WTC11 (cell line): ENCODE measurements around the gene DCTPP1. TPM values are rescaled to one million over a fixed set of nuclear protein-coding genes. Genes with fewer than 3 reads are reported as not detected.
A peak's percentile ranks its signal among the peaks of the same experiment; 100 is the strongest.

Experiments used
- ATF1 ChIP-seq: sonication (generic); formaldehyde crosslinking; IDR thresholded peaks from 2 replicates; pipeline ENCODE4 v1.8.1; 2023; ENCODE audit warnings: mild to moderate bottlenecking, moderate library complexity, missing genetic modification reagents
- CREM ChIP-seq: sonication (generic); formaldehyde crosslinking; IDR thresholded peaks from 2 replicates; pipeline ENCODE4 v1.8.1; 2022; ENCODE audit warnings: mild to moderate bottlenecking, missing genetic modification reagents, moderate library complexity
- FOXK1 ChIP-seq: sonication (generic); formaldehyde crosslinking; IDR thresholded peaks from 2 replicates; pipeline ENCODE4 v1.8.0; 2022; ENCODE audit warnings: mild to moderate bottlenecking, moderate library complexity, missing genetic modification reagents
- FOXP1 ChIP-seq: sonication (generic); formaldehyde crosslinking; IDR thresholded peaks from 2 replicates; pipeline ENCODE4 v1.8.0; 2022; ENCODE audit warnings: missing genetic modification reagents, mild to moderate bottlenecking, moderate library complexity, borderline replicate concordance
- HMGA2 ChIP-seq: fragments of 250-450 bp; sonication (Bioruptor Pico); IDR thresholded peaks from 2 replicates; pipeline ENCODE4 v1.4.0; 2021; ENCODE audit warnings: mild to moderate bottlenecking, moderate library complexity
- JUN ChIP-seq: sonication (generic); formaldehyde crosslinking; IDR thresholded peaks from 2 replicates; pipeline ENCODE4 v1.8.0; 2023; ENCODE audit warnings: mild to moderate bottlenecking, missing genetic modification reagents
- NFATC4 ChIP-seq: fragments of 250-450 bp; sonication (Bioruptor Pico); IDR thresholded peaks from 2 replicates; pipeline ENCODE4 v1.9.0; 2021; ENCODE audit warnings: mild to moderate bottlenecking
- OVOL2 ChIP-seq: fragments of 250-450 bp; sonication (Bioruptor Pico); IDR thresholded peaks from 2 replicates; pipeline ENCODE4 v1.9.0; 2021; ENCODE audit warnings: mild to moderate bottlenecking, borderline replicate concordance
- SOX15 ChIP-seq: fragments of 250-450 bp; sonication (Bioruptor Pico); IDR thresholded peaks from 2 replicates; pipeline ENCODE4 v1.9.0; 2021; ENCODE audit warnings: mild to moderate bottlenecking
- SP1 ChIP-seq: sonication (generic); formaldehyde crosslinking; conservative IDR thresholded peaks from 2 replicates; pipeline ENCODE4 v1.8.1; 2022; ENCODE audit warnings: missing genetic modification reagents
- TEAD4 ChIP-seq: sonication (generic); formaldehyde crosslinking; IDR thresholded peaks from 2 replicates; pipeline ENCODE4 v1.8.0; 2022; ENCODE audit warnings: mild to moderate bottlenecking, missing genetic modification reagents
- ZBTB21 ChIP-seq: sonication (generic); formaldehyde crosslinking; IDR thresholded peaks from 2 replicates; pipeline ENCODE4 v1.8.1; 2023; ENCODE audit warnings: mild to moderate bottlenecking, missing genetic modification reagents, borderline replicate concordance
- ZNF138 ChIP-seq: sonication (generic); formaldehyde crosslinking; conservative IDR thresholded peaks from 2 replicates; pipeline ENCODE4 v1.8.1; 2022; ENCODE audit warnings: mild to moderate bottlenecking, moderate library complexity, missing genetic modification reagents
- ZNF232 ChIP-seq: sonication (generic); formaldehyde crosslinking; IDR thresholded peaks from 2 replicates; pipeline ENCODE4 v1.8.0; 2022; ENCODE audit warnings: mild to moderate bottlenecking, missing genetic modification reagents
- ZNF416 ChIP-seq: fragments of 250-450 bp; sonication (Bioruptor Pico); IDR thresholded peaks from 2 replicates; pipeline ENCODE4 v1.9.0; 2021; ENCODE audit warnings: mild to moderate bottlenecking, inconsistent platforms
- total RNA-seq: library from RNA; stranded (reverse); gene quantifications from 3 replicates; pipeline ENCODE4 v1.2.3, GENCODE V29; 2021
- TF ChIP-seq, protein P1 (sequence below): fragments of 200-600 bp; IDR thresholded peaks from 2 replicates; pipeline ENCODE4 v1.8.0; 2022; ENCODE audit warnings: antibody characterized with exemption
- TF ChIP-seq, protein P2 (sequence below): fragments of 250-450 bp; sonication (Bioruptor Pico); IDR thresholded peaks from 2 replicates; pipeline ENCODE4 v1.8.0; 2021; ENCODE audit warnings: mild to moderate bottlenecking
- TF ChIP-seq, protein P3 (sequence below): sonication (generic); formaldehyde crosslinking; IDR thresholded peaks from 2 replicates; pipeline ENCODE4 v1.8.1; 2022; ENCODE audit warnings: missing genetic modification reagents, borderline replicate concordance
- TF ChIP-seq, protein P4 (sequence below): fragments of 250-450 bp; sonication (Bioruptor Pico); IDR thresholded peaks from 2 replicates; pipeline ENCODE4 v1.9.0; 2021; ENCODE audit warnings: mild to moderate bottlenecking
- TF ChIP-seq, protein P5 (sequence below): sonication (generic); formaldehyde crosslinking; IDR thresholded peaks from 2 replicates; pipeline ENCODE4 v1.8.1; 2022; ENCODE audit warnings: low read depth, missing genetic modification reagents, borderline replicate concordance
- TF ChIP-seq, protein P6 (sequence below): sonication (generic); formaldehyde crosslinking; conservative IDR thresholded peaks from 2 replicates; pipeline ENCODE4 v1.8.1; 2023; ENCODE audit warnings: mild to moderate bottlenecking, low read depth, missing genetic modification reagents, moderate library complexity
- TF ChIP-seq, protein P7 (sequence below): sonication (generic); formaldehyde crosslinking; IDR thresholded peaks from 2 replicates; pipeline ENCODE4 v1.8.1; 2023; ENCODE audit warnings: mild to moderate bottlenecking, missing genetic modification reagents
- TF ChIP-seq, protein P8 (sequence below): sonication (generic); formaldehyde crosslinking; IDR thresholded peaks from 2 replicates; pipeline ENCODE4 v1.8.0; 2022; ENCODE audit warnings: mild to moderate bottlenecking, missing genetic modification reagents

Gene DCTPP1
- total RNA-seq, 1 experiment from 2014 or later: 70.5 TPM

DNA sequence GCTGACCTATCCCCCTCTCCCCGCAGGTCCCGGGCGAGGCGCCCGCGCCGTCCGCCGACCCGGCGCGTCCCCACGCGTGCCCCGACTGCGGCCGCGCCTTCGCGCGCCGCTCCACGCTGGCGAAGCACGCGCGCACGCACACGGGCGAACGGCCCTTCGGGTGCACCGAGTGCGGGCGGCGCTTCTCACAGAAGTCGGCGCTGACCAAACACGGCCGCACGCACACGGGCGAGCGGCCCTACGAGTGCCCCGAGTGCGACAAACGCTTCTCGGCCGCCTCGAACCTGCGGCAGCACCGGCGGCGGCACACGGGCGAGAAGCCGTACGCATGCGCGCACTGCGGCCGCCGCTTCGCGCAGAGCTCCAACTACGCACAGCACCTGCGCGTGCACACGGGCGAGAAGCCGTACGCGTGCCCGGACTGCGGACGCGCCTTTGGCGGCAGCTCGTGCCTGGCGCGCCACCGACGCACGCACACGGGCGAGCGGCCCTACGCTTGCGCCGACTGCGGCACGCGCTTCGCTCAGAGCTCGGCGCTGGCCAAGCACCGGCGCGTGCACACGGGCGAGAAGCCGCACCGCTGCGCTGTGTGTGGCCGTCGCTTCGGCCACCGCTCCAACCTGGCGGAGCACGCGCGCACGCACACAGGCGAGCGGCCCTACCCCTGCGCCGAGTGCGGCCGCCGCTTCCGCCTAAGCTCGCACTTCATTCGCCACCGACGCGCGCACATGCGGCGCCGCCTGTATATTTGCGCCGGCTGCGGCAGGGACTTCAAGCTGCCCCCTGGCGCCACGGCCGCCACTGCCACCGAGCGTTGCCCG, 12.1 kb downstream of the DCTPP1 start (continued):
- TF ChIP-seq, protein P1, sequence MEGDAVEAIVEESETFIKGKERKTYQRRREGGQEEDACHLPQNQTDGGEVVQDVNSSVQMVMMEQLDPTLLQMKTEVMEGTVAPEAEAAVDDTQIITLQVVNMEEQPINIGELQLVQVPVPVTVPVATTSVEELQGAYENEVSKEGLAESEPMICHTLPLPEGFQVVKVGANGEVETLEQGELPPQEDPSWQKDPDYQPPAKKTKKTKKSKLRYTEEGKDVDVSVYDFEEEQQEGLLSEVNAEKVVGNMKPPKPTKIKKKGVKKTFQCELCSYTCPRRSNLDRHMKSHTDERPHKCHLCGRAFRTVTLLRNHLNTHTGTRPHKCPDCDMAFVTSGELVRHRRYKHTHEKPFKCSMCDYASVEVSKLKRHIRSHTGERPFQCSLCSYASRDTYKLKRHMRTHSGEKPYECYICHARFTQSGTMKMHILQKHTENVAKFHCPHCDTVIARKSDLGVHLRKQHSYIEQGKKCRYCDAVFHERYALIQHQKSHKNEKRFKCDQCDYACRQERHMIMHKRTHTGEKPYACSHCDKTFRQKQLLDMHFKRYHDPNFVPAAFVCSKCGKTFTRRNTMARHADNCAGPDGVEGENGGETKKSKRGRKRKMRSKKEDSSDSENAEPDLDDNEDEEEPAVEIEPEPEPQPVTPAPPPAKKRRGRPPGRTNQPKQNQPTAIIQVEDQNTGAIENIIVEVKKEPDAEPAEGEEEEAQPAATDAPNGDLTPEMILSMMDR: no peak
- TF ChIP-seq ZNF232 (CRISPR knock-in tag) (peak; percentile 94), ATF1 (CRISPR knock-in tag) (peak; percentile 22; the same call in 1 of the 2 replicates), HMGA2 (no peak), FOXP1 (CRISPR knock-in tag) (peak; percentile 98), TEAD4 (no peak; the same call in 1 of the 2 replicates), ZBTB21 (CRISPR knock-in tag) (0 out of 2 replicates have a peak, but pooled peaks have one; percentile 95), ZNF416 (CRISPR knock-in tag) (no peak), SOX15 (CRISPR knock-in tag) (no peak), NFATC4 (CRISPR knock-in tag) (peak; percentile 60; the same call in 1 of the 2 replicates), CREM (CRISPR knock-in tag) (peak; percentile 65), JUN (peak; percentile 83; the same call in 1 of the 2 replicates), SP1 (CRISPR knock-in tag) (peak; percentile 89), OVOL2 (no peak), ZNF138 (peak; percentile 98), FOXK1 (peak; percentile 98)
- TF ChIP-seq, protein P2, sequence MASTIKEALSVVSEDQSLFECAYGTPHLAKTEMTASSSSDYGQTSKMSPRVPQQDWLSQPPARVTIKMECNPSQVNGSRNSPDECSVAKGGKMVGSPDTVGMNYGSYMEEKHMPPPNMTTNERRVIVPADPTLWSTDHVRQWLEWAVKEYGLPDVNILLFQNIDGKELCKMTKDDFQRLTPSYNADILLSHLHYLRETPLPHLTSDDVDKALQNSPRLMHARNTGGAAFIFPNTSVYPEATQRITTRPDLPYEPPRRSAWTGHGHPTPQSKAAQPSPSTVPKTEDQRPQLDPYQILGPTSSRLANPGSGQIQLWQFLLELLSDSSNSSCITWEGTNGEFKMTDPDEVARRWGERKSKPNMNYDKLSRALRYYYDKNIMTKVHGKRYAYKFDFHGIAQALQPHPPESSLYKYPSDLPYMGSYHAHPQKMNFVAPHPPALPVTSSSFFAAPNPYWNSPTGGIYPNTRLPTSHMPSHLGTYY: no peak
- TF ChIP-seq, protein P3, sequence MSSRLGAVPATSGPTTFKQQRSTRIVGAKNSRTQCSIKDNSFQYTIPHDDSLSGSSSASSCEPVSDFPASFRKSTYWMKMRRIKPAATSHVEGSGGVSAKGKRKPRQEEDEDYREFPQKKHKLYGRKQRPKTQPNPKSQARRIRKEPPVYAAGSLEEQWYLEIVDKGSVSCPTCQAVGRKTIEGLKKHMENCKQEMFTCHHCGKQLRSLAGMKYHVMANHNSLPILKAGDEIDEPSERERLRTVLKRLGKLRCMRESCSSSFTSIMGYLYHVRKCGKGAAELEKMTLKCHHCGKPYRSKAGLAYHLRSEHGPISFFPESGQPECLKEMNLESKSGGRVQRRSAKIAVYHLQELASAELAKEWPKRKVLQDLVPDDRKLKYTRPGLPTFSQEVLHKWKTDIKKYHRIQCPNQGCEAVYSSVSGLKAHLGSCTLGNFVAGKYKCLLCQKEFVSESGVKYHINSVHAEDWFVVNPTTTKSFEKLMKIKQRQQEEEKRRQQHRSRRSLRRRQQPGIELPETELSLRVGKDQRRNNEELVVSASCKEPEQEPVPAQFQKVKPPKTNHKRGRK (CRISPR knock-in tag): 0 out of 2 replicates have a peak, but pooled peaks have one; percentile 33
- TF ChIP-seq, protein P4, sequence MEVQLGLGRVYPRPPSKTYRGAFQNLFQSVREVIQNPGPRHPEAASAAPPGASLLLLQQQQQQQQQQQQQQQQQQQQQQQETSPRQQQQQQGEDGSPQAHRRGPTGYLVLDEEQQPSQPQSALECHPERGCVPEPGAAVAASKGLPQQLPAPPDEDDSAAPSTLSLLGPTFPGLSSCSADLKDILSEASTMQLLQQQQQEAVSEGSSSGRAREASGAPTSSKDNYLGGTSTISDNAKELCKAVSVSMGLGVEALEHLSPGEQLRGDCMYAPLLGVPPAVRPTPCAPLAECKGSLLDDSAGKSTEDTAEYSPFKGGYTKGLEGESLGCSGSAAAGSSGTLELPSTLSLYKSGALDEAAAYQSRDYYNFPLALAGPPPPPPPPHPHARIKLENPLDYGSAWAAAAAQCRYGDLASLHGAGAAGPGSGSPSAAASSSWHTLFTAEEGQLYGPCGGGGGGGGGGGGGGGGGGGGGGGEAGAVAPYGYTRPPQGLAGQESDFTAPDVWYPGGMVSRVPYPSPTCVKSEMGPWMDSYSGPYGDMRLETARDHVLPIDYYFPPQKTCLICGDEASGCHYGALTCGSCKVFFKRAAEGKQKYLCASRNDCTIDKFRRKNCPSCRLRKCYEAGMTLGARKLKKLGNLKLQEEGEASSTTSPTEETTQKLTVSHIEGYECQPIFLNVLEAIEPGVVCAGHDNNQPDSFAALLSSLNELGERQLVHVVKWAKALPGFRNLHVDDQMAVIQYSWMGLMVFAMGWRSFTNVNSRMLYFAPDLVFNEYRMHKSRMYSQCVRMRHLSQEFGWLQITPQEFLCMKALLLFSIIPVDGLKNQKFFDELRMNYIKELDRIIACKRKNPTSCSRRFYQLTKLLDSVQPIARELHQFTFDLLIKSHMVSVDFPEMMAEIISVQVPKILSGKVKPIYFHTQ: no peak
- TF ChIP-seq, protein P5, sequence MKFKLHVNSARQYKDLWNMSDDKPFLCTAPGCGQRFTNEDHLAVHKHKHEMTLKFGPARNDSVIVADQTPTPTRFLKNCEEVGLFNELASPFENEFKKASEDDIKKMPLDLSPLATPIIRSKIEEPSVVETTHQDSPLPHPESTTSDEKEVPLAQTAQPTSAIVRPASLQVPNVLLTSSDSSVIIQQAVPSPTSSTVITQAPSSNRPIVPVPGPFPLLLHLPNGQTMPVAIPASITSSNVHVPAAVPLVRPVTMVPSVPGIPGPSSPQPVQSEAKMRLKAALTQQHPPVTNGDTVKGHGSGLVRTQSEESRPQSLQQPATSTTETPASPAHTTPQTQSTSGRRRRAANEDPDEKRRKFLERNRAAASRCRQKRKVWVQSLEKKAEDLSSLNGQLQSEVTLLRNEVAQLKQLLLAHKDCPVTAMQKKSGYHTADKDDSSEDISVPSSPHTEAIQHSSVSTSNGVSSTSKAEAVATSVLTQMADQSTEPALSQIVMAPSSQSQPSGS (CRISPR knock-in tag): peak; percentile 69
- TF ChIP-seq, protein P6, sequence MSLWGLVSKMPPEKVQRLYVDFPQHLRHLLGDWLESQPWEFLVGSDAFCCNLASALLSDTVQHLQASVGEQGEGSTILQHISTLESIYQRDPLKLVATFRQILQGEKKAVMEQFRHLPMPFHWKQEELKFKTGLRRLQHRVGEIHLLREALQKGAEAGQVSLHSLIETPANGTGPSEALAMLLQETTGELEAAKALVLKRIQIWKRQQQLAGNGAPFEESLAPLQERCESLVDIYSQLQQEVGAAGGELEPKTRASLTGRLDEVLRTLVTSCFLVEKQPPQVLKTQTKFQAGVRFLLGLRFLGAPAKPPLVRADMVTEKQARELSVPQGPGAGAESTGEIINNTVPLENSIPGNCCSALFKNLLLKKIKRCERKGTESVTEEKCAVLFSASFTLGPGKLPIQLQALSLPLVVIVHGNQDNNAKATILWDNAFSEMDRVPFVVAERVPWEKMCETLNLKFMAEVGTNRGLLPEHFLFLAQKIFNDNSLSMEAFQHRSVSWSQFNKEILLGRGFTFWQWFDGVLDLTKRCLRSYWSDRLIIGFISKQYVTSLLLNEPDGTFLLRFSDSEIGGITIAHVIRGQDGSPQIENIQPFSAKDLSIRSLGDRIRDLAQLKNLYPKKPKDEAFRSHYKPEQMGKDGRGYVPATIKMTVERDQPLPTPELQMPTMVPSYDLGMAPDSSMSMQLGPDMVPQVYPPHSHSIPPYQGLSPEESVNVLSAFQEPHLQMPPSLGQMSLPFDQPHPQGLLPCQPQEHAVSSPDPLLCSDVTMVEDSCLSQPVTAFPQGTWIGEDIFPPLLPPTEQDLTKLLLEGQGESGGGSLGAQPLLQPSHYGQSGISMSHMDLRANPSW (CRISPR knock-in tag): no peak
- TF ChIP-seq, protein P7, sequence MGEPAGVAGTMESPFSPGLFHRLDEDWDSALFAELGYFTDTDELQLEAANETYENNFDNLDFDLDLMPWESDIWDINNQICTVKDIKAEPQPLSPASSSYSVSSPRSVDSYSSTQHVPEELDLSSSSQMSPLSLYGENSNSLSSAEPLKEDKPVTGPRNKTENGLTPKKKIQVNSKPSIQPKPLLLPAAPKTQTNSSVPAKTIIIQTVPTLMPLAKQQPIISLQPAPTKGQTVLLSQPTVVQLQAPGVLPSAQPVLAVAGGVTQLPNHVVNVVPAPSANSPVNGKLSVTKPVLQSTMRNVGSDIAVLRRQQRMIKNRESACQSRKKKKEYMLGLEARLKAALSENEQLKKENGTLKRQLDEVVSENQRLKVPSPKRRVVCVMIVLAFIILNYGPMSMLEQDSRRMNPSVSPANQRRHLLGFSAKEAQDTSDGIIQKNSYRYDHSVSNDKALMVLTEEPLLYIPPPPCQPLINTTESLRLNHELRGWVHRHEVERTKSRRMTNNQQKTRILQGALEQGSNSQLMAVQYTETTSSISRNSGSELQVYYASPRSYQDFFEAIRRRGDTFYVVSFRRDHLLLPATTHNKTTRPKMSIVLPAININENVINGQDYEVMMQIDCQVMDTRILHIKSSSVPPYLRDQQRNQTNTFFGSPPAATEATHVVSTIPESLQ (CRISPR knock-in tag): no peak
- TF ChIP-seq, protein P8, sequence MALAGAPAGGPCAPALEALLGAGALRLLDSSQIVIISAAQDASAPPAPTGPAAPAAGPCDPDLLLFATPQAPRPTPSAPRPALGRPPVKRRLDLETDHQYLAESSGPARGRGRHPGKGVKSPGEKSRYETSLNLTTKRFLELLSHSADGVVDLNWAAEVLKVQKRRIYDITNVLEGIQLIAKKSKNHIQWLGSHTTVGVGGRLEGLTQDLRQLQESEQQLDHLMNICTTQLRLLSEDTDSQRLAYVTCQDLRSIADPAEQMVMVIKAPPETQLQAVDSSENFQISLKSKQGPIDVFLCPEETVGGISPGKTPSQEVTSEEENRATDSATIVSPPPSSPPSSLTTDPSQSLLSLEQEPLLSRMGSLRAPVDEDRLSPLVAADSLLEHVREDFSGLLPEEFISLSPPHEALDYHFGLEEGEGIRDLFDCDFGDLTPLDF: peak; percentile 79; the same call in 1 of the 2 replicates
